Activated CD8-positive, alpha-beta memory T cell treated with anti-CD3 and anti-CD28 coated beads, Interleukin-2, amount 50 U/mL, for 48 hours (primary cell): Measurements from ENCODE around the gene SPAG4.
A peak's percentile ranks its signal among the peaks of the same experiment; 100 is the strongest.

Source experiments
- DNase-seq: peaks from one replicate; pipeline ENCODE4 v3.0.0-alpha.2; 2020

SPAG4 gene, protein sequence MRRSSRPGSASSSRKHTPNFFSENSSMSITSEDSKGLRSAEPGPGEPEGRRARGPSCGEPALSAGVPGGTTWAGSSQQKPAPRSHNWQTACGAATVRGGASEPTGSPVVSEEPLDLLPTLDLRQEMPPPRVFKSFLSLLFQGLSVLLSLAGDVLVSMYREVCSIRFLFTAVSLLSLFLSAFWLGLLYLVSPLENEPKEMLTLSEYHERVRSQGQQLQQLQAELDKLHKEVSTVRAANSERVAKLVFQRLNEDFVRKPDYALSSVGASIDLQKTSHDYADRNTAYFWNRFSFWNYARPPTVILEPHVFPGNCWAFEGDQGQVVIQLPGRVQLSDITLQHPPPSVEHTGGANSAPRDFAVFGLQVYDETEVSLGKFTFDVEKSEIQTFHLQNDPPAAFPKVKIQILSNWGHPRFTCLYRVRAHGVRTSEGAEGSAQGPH

DNA sequence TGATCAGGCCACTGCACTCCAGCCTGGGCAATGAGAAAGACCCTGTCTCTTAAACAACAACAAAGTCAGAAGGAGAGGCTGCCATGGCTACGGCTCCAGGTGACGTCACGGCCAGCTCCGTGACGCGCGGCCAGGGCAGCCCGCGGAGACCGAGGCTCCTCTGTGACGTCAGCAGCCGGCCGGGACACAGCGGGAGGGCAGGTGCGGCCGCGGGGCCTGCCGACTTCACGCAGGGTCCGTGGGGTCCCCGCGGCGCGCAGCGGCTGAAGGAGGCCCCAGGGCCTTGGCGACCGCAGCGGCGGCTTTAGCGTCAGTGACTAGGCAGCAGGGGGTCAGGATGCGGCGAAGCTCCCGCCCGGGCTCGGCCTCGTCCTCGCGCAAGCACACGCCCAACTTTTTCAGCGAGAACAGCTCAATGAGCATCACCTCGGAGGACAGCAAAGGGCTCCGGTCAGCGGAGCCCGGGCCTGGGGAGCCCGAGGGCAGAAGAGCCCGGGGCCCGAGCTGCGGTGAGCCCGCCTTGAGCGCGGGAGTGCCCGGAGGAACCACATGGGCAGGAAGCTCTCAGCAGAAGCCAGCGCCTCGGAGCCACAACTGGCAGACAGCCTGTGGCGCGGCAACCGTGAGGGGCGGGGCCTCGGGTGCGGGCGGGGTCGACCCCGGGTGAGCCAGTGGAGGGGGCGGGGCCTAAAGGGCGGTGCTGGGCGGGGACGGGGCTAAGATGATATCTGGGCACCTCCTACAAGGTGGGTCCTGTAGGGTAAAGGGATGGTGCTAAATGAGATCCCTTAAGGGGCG lies at the start of gene SPAG4:
Gene SPAG4, plus strand, starts transcription at position 163 of the 798 bp plus-strand sequence. Its CDS starts 175 bp downstream, at position 338.
- DNase-seq, result peak; percentile 100

DNA sequence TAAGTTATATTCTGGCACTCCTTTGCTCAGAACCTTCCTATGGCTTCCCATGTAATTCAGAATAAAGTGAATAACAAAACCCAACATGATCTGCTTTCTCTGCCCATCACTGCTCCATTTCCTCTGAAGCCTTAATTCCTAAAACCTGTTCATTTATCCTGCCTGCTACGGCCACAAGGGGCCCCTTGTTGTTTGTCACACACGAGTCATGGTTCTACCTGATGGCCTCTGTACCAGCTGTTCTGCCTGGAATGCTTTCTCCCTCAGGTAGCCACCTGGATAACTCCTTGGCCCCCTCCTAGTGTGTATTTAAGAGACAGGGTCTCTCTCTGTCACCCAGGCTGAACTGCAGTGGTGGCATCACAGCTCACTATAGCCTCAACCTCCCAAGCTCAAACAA lies 47.0 kb upstream of the SPAG4 start:
- no peak for DNase-seq

DNA sequence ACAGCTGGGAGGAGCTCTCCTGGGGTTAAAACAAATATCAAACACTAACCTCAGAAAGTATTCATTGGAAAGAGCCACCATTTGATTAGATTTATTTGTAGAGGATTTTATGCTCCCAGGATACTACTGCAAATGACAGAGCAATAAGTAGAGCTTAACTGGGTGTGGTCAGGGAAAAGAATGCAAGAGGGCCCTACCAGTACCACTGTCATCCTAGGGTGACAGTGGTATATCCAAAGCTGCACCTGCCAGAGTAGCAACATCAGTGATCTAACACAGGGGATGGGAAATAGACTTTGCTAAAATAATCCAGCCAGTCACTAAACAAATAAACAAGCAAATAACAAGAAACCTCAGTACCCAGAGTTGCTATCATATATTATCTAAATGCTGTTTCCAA lies 44.1 kb upstream of the SPAG4 start:
- DNase-seq, result no peak

DNA sequence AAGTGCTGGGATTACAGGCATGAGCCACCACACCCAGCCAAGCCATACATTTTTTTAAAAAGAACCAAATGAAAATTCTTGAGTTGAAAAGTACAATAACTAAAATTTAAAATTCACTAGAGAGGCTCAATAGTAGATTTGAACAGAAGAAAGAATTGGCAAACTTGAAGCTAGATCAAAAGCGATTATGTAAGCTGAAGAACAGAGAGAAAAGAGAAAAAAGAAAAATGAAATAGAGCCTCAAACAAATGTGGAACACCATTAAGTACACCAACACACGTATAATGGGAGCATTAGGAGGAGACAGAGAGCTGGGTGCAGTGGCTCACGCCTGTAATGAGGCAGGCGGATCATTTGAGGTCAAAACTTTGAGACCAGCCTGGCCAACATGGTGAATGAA lies 42.8 kb upstream of the SPAG4 start:
- no peak for DNase-seq

DNA sequence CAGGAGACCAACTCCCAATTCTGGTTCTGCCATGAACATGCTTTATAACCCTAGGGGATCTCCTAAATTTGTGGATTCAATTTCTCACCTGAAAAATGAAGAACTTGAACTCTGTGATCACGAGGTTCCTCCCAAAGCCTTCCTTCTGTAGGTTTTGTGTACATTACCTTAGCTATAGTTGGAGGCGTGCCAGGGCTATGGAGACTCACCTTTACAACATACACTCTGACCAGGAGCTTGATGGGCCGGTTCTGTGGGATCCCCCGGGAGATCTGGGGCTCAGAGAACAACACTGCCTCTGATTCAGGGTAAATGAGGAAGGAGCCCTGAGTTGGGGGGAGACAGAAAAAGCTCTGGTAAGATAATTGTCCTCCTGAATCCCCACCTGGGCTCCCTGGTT lies 39.7 kb upstream of the SPAG4 start:
- DNase-seq, result no peak

DNA sequence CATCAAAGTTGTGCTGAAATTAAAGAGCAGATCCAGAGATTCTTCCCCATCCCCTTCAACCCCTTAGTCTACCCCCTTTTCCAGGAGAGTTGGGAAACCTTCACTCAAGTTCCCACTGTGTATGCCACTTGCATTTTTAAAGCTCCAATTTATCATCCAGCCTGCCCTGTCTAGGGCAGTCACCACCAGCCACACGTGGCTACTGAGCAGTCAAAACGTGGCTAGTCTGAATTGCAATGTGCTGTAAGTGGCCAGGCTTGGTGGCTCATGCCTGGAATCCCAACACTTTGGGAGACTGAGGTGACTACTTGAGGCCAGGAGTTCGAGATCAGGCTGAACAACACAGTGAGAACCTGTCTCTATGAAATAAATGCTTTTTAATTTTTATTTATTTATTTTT lies 38.8 kb upstream of the SPAG4 start:
- DNase-seq, result no peak

DNA sequence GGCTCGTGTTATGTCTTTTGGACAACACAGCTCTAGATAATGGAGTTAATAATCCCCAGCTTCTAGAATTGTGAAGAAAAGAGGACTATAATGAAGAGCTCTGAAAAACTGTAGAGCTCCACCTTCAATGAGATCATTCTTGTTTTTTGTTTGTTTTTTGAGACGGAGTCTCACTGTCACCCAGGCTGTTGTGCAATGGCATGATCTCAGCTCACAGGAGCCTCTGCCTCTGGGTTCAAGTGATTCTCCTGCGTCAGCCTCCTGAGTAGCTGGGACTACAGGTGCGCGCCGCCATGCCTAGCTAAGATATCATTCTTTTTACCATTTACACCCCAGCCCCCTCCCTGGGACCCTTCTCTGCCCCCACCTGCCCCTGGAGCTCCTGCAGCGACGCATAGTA lies 37.2 kb upstream of the SPAG4 start:
- DNase-seq, result no peak

DNA sequence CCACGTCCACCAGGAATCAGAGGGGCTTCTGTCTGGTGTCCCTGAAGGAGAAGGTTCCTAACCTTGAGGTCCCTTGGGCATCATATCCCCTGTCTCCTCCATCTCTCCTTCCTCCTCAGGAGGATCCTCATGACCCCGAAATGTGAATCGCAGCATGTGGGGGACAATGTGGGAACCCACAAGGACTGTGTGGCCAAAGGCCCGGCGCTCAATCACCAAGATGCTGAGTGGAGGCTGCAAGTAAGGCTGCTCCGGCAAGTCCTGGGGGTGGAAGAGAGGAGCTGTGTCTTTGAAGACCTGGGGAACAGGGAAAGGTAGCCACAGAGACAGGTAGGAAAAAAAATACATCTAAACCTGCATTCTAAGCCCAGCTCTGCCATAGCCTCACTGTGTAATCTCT lies 36.4 kb upstream of the SPAG4 start:
- no peak for DNase-seq

DNA sequence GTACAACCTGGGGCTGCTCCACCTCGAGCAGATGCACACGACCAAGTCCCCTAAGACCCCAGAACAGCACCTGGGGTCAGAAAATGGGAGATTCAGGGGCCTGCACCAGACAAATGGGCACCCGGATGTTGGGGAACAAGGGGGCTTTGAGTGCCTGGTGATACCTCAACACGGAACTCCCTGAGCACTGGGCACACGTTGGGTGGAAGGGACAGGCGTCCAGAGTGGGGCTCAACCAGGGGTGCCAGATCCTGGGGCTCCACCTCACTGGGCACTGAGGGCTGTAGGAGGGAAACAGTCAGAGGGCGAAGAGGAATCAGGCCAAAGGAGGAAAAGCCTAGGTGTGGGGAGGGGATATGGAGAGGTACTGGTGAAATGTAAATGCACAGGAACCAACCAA lies 33.5 kb upstream of the SPAG4 start:
- DNase-seq, result no peak

DNA sequence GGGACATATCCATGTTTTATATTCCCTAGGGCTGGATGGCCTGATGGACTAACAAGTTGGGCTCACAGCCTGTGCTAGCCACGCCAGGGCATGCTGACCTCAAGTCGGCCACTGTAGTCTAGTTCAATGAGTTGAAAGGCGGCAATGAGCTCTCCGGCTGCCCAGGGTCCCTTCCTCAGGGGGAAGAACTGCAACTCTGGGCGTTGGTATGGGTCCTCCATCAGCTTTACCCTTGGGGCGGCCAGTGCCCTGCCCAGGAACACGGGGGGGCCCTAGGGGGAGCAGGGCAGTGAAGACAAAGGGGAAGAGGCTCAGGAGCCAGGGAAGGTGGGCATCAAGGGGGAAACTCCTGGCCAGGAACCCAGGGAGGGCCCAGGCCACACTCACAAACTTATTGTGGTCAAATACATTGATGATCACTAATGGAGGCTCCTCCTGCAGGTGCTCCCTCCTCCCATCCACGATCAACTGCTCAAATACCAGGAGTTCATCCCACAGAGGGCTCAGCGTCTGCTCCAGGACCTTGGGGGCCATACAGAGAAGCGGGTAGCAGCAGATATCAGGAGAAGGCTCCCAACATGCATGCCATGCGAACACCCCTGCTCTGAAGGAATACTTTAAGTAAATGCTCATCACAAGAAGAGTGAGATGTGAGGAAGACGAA lies 32.8 kb upstream of the SPAG4 start:
- no peak for DNase-seq

DNA sequence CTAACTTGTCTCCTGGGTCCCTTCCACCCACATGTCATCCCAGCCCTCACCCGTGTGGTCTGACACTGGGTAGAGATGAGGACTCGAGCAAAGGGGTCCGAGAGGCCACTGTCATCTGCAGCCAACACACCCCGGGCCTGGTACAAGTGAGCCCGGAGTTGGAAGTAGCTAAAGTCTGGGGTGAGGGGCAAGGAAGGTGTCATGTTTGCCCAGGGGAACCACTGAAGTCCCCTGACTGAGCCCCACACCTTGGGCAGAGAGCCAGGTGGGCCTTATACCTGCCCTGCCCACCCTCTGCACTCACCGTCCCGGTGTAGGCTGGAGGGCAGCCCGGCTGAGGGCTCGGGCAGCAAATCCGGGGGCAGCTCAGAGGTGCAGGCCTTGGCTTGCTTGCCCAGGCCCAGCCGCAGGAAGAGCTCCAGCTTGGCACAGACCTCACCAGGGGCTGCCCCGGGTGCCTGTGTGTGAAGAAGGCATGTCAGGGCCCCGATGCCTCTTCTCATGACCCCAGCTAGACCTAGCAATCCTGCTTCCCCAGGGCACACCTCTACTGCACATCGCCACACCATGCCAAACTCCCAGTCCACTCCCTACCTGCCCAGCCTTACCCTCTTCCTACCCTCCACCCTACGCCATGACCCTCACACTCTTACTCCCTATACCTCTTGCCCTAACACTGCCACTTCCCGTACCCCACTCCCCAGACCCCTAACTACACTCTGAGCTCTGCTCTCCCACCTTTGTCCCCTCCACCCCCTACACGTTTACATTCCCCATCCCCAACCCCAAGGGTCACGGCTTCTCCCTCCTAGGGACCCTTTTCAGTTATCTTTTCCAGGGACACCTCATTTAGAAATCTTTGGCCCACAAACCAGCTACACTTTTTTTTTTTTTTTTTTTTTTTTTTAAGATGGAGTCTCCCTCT lies 31.7 kb upstream of the SPAG4 start:
- no peak for DNase-seq

DNA sequence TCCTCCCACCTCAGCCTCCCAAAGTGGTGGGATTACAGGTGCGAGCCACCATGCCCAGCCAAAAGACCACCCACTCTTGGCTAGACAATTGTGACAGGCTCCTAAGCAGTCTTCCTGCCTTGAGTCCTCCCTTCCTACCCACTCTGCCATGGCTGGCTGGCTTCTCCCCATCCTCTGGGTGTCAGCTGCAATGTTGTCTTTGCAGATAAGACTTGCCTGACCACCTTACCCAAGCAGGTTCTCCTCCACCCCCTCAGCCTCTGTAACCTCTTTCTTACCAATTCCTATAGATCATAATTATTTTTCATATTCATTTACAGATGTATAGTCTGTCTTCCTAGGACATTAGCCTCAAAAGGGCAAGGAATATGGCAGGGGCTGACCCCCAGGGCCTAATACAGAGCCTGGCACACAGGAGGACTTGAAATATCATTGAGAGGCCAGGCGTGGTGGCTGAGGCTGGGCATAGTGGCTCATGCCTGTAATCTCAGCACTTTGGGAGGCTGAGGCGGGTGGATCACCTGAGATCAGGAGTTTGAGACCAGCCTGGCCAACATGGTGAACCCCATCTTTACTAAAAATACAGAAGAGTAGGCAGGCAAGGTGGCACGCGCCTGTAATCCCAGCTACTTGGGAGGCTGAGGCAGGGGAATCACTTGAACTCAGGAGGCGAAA lies 28.7 kb upstream of the SPAG4 start:
- no peak for DNase-seq

DNA sequence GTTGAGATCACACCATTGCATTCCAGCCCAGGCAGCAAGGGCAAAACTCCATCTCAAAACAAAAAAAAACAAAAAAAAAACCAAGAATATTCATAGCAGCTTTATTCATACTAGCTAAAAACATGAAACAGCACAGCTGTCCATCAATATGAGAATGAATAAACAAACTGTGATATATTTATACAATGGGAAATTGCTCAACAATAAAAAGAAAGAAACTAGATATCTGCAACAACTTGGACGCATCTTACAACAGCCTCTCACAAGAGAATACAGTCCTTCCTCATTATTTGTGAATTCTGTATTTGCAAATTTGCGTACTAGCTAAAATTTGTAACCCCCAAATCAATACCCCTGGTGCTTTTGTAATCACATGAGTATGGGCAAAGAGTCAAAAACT lies 28.2 kb upstream of the SPAG4 start:
- no peak for DNase-seq

DNA sequence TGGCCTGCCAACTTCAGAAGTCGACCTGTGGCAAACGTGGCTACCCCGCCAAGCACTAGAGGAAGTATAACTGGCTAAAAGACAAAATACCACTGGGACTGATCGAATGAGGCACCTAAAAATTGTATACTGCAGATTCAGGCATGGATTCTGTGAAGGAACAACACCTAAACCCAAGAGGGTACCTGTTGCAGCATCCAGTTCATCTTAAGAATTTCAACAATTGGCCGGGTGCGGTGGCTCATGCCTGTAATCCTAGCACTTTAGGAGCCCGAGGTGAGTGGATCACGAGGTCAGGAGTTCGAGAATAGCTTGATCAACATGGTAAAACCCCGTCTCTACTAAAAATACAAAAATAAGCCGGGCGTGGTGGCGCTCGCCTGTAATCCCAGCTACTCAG lies 27.2 kb upstream of the SPAG4 start:
- DNase-seq, result no peak

DNA sequence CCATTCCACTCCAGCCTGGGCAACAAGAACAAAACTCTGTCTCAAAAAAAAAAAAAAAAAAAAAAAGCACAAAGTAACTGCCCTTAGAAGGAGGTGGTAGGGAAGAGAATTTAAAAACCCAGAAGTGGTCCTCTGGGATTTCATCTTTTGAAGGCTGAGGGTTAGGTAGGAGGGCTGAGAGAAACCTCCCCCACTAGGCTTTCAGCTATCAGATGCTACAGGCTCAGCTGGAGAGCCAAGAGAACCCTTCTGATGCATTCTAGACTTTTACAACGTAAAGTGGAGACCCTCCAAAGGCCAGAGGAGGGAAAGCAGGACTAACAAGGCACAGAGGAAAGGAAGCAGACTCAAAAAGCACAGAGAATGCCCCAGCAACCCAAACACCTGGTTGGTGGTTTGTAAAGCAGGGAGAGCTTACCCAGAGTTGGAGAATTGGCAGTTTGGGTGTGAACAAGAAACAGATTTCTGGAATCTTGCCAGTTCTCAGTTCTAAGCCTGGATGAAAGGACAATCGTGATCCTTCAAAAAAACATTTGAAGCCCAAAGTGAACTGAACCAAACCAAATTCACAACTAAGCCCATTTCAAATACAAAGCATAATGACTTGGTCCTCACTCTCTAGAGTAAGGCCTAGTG lies 23.2 kb upstream of the SPAG4 start:
- no peak for DNase-seq

DNA sequence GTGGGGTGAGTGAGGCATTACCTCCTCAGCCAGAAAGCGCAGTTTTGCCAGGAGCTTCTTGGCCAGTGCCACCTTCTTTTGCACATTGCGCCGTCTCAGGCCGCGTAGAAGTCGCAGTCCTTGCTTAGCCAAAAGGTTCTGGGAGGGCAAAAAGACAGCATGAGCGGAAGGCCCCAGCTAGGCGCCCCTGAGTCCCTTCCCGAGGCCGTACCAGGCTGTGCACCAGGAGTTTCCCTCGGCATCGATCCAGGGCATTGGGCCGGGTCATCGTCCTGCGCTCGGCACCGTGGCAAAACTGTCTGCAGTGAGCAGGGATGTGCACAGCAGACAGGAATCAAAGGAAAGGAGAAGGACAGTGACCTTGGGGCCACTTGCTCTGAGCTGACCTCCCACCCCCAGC lies 20.2 kb upstream of the SPAG4 start:
- DNase-seq, result no peak

DNA sequence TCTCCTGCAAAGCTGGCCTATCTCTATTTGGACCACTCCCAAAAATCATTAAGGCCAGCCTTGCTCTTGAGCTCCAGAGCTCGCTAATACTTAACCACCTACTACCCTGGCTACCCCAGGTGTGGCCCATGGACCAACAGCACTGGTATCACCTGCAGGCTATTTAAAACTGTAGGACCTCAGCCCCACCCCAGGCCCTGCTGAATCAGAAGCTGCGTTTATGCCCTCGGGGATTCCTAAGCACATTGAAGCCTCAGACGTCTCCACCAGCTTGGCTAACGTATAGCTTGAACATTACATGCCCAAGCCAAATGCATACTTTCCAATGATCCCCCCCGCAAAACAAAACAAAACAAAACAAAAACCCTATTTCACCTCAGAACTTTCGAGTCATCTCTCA lies 19.7 kb upstream of the SPAG4 start:
- DNase-seq, result no peak

DNA sequence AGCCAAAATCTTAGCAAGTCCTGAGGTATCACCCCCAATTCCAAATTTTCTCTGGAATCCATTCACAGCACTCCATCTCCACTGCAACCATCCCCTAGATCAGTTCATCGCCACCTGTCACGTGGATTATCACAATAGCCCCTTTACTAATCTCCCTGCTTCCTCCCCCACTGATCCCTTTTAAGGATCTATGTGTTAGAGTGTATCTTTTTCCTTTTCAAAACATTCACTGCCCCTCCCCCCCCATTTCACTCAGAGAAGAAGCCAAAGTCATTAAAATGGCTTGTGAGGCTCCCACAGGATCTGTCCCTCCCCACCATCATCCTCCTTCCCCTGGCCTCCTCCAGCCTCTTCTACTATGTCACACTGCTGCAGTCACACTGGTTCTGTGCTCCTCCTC lies 18.4 kb upstream of the SPAG4 start:
- DNase-seq, result no peak

DNA sequence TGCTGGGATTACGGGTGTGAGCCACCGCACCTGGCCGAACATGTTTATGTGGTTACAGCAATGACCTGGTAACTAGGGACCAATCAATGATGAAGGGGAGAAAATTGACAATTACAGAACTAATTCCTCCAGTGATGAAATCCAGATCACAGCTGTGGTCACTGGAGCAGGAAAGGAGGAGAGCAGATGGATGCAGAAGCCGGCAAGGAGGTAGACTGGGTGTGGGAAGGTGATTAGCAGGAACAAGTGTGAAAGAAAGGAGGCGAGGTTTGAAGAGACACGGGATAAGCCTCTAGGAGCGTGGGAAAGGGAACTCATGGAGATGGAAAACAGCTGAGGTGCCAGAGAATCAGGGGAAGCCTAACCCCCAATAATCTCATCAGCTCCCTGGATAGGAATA lies 17.2 kb upstream of the SPAG4 start:
- DNase-seq, result no peak

DNA sequence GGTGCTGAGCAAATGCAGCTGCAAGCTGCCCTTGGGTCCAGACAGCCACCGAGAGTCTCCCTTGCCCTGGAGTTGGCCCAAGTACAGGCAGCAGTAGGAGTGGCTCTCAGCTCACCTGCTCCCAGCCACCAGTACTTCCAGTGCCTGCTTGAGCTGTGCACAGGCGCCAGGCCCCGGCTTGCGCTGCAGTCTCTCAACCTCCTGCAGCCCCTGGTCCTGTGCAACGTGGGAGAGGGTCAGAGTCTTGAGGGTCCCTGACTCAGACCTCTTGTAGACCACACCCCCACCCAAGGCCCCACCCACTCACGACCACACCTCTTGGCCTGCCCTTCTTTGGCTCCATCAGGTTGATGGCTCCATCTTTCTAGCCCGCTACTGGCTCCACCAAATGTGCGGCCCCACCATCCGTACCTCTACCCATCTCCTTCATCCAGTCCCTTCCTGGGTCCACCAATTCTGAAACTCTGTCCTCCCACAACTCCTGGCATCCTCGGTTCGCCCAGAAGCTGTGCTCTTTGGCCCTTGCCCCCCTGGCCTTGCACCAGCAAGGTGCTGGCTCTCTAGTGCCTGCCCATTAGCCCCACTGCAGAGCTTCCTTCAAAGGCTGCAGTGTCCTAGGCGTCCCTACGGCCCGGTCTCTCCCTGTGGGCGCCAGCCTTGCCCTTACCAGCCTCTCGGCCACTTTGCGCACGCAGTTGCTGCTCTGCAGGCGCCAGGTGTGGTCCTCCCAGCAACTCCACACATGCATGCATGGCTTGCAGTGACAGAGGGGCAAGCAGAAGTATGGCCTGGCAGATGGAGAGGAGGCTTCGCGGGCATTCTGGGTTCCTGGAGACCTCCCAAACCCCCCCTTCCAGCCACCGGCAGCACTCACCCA lies 16.5 kb upstream of the SPAG4 start:
- DNase-seq, result no peak

DNA sequence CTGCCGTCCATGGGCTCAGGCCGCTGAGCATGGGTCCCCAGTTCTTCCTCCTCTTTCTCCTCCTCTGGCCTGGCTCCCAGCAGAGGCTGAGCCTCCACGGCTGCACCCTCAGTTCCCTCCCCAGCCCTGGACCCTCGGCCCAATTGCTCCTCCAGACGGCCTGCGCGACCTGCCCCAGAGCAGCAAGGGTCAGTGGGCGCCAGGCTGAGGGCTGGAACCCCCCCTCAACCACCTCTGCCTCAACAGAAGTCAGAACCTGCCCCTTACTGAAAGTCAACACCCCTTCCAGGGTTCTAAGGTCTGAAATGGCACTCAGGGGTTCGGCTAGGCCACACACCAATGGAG lies 15.9 kb upstream of the SPAG4 start:
- DNase-seq, result no peak
